T47D (cell line): ENCODE data around the gene FBXO48.

Experiments
- DNase-seq, 2 experiments: peaks; one replicate each; pipeline versions ENCODE4 v3.0.0 to v3.0.0-alpha.2; 2011 to 2012; ENCODE audit warnings: low read depth in 1 of 2, low spot score in 1 of 2
- JUND ChIP-seq: IDR thresholded peaks from 2 replicates; pipeline ENCODE4 v1.6.1; 2012; ENCODE audit warnings: low read depth
- in situ Hi-C: cut with HindIII; loops from 2 replicates; pipeline ENCODE4 v1.10.0; 2016; ENCODE audit warnings: low sequenced_read_pairs, low pct_unique_long_range_greater_than_20kb

Gene FBXO48

DNA sequence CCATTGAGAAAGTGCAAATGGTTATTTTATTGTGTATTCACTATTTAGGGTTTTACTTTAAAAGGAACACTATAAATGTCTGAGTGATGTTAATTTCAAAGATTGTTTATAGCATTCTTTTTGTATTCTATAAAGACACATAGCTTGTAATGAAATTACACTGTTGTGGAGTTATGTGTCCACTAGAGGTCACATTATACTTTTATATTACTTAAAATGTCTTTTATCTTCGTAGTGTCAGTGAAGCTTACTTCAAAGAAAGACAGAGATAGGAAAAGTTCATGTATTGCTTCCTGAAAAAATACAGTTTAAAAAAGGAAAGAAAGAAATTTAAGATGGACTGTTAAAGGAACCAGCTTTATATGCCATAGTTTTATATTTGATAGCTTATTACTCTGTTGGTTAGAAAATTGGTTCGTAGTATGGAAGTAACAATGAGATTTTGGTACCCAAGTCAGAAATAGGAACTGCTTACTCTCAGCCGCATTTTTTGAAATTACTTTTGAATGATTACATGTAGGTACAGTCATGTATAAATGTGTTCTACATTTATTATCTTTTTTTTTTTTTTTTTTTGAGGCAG is 20.8 kb upstream of the FBXO48 start:
- in situ Hi-C loops = no loop called here
- DNase-seq = peak in 1 of 2 experiments; percentile 33
- TF ChIP-seq JUND = no peak

DNA sequence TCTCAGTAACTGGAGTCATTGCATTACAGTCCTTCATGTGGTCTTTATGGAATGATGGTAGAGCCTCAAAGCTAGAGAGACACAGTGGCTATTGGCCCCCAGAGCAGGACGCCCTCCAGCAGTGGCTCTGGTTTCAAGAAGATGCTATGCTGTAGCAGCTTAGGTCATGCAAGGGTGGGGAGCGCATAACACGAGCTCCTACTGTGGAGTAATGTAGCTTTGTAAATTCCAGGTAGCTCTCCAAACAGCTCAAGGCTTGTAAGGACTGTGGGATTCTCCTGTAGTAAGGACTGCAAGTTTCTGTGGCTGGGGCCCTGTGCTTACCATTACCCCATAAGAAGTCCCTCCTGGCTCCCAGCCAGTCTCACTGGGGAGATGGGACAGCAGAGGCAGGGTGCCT is 15.9 kb upstream of the FBXO48 start:
- no peak for DNase-seq
- in situ Hi-C loops = no loop called here
- TF ChIP-seq JUND = no peak

- DNase-seq = no peak
- TF ChIP-seq JUND = no peak
- in situ Hi-C loops = no loop called here
Observed at GRCh38 chr2:68482296-68482820, 15.3 kb upstream of the FBXO48 start.

GRCh38 chr2:68478688-68479087 is 11.6 kb upstream of the FBXO48 start:
- in situ Hi-C loops = no loop called here
- DNase-seq = no peak
- TF ChIP-seq JUND = no peak

- in situ Hi-C loops = no loop called here
- TF ChIP-seq JUND = no peak
- DNase-seq = no peak
Observed at GRCh38 chr2:68476454-68476853, 9.4 kb upstream of the FBXO48 start.

- TF ChIP-seq JUND = no peak
- in situ Hi-C loops = no loop called here
- DNase-seq = no peak
Observed at GRCh38 chr2:68475576-68475975, 8.5 kb upstream of the FBXO48 start.

DNA sequence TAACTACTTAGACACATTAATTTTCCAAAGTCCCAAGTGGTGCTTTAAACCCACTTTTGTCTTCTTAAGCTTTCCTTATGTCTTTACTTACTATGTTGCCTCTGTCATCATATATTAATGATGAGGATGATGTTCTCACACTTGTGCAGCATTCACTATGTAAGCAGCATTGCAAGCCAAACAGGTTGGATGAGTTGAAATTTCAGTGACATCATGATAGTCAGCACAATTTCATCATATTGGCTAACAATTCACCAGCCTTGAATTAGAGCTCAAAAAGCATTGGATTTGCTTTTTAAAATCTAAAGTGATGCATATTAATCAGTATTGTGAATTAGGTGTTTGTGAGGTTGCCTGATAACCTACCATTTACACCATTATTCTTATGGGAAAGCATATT is 8.0 kb upstream of the FBXO48 start:
- no peak for TF ChIP-seq JUND
- in situ Hi-C loops = no loop called here

GRCh38 chr2:68472796-68473414 is 5.8 kb upstream of the FBXO48 start:
- DNase-seq = no peak
- in situ Hi-C loops = no loop called here
- no peak for TF ChIP-seq JUND

More for the DNA sequence above, 8.0 kb upstream of the FBXO48 start:
- DNase-seq = peak in 1 of 2 experiments; percentile 63

GRCh38 chr2:68471385-68471784 is 4.3 kb upstream of the FBXO48 start:
- DNase-seq = no peak
- in situ Hi-C loops = no loop called here
- no peak for TF ChIP-seq JUND

GRCh38 chr2:68469935-68470334 is 2.8 kb upstream of the FBXO48 start:
- no peak for TF ChIP-seq JUND
- no peak for DNase-seq
- in situ Hi-C loops = no loop called here

DNA sequence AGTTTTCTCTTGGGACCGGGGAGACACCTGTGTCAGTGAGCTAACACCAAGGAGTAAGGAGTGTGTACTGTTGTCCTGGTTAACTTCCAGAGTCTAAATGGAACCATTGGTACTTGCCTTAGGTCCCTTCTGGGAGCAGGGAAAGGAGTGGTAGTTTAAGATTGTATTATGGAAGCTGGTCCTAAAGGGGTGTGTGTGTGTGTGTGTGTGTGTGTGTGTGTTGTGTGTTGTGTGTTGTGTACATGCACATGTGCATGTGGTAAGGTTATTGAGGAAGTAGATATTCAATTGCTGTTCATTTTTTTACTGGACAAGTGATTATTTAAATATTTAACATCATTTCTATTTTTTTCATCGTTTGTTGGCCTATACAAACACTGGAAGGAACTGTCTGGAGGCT is 1.7 kb upstream of the FBXO48 start:
- in situ Hi-C loops = no loop called here
- DNase-seq = no peak
- TF ChIP-seq JUND = no peak

DNA sequence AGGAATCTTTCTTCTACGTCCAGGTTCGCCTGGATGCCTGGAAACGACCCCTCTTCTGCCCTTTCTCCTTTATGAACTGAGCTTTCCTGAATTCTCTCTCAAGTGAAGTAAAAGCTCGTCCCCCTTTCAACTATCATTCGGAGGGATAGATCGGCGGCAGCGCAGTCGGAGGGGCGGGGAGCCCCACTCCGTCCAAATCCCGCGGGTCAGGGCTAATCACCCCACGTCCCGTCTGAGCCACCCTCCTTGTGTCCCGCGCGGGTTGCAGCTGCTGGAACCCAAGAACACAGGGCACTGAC is 367 bp downstream of the FBXO48 start:
- TF ChIP-seq JUND = no peak
- DNase-seq = no peak
- in situ Hi-C loops = no loop called here

- in situ Hi-C loops = no loop called here
- no peak for TF ChIP-seq JUND
- peak in 1 of 2 experiments; percentile 3 for DNase-seq
Observed at GRCh38 chr2:68466361-68466777, 725 bp downstream of the FBXO48 start.
